ENCODE results near the gene CCDC102B. TPM values are rescaled to one million over a fixed set of nuclear protein-coding genes. Genes with fewer than 3 reads are reported as not detected.

Gene CCDC102B
- total RNA-seq, 1 experiment from 2014 or later: 2.1 TPM

GRCh38 chr18:68822926-68823325 is 25.0 kb downstream of the CCDC102B start:
- intact Hi-C loops (cut with micrococcal nuclease; ENCODE audit: unreplicated experiment): no loop called here
- Mint-ChIP-seq H3K9me3 (ENCODE audit: low read depth, unreplicated experiment) (no peaks in the 10 kb centered on the region), H3K27ac (ENCODE audit: unreplicated experiment) (no peak overlapping the region), H3K4me3 (ENCODE audit: low read depth, unreplicated experiment) (no peak overlapping the region), H3K36me3 (ENCODE audit: insufficient read depth, unreplicated experiment) (no peaks in the 10 kb centered on the region), H3K27me3 (ENCODE audit: unreplicated experiment) (no peaks in the 10 kb centered on the region), H3K4me1 (ENCODE audit: low read depth, unreplicated experiment) (no peaks in the 10 kb centered on the region)
- CTCF ChIA-PET: no interaction called here
- TF ChIP-seq, protein P1, sequence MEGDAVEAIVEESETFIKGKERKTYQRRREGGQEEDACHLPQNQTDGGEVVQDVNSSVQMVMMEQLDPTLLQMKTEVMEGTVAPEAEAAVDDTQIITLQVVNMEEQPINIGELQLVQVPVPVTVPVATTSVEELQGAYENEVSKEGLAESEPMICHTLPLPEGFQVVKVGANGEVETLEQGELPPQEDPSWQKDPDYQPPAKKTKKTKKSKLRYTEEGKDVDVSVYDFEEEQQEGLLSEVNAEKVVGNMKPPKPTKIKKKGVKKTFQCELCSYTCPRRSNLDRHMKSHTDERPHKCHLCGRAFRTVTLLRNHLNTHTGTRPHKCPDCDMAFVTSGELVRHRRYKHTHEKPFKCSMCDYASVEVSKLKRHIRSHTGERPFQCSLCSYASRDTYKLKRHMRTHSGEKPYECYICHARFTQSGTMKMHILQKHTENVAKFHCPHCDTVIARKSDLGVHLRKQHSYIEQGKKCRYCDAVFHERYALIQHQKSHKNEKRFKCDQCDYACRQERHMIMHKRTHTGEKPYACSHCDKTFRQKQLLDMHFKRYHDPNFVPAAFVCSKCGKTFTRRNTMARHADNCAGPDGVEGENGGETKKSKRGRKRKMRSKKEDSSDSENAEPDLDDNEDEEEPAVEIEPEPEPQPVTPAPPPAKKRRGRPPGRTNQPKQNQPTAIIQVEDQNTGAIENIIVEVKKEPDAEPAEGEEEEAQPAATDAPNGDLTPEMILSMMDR (IDR thresholded peaks at IDR 0.05; ENCODE audit: unreplicated experiment): no peak
- no TSS peak for BruUV-seq (replicated peaks)
- DNase-seq: no peak

GRCh38 chr18:68826121-68826520 is 28.2 kb downstream of the CCDC102B start:
- Mint-ChIP-seq H3K27ac (ENCODE audit: unreplicated experiment) (no peak overlapping the region), H3K27me3 (ENCODE audit: unreplicated experiment) (no peaks in the 10 kb centered on the region), H3K4me1 (ENCODE audit: low read depth, unreplicated experiment) (no peaks in the 10 kb centered on the region), H3K36me3 (ENCODE audit: insufficient read depth, unreplicated experiment) (no peaks in the 10 kb centered on the region), H3K4me3 (ENCODE audit: low read depth, unreplicated experiment) (no peak overlapping the region), H3K9me3 (ENCODE audit: low read depth, unreplicated experiment) (no peaks in the 10 kb centered on the region)
- intact Hi-C loops (cut with micrococcal nuclease; ENCODE audit: unreplicated experiment): no loop called here
- TF ChIP-seq, protein P1 (IDR thresholded peaks at IDR 0.05; ENCODE audit: unreplicated experiment): no peak
- BruUV-seq (replicated peaks): no TSS peak
- CTCF ChIA-PET: no interaction called here
- no peak for DNase-seq

DNA sequence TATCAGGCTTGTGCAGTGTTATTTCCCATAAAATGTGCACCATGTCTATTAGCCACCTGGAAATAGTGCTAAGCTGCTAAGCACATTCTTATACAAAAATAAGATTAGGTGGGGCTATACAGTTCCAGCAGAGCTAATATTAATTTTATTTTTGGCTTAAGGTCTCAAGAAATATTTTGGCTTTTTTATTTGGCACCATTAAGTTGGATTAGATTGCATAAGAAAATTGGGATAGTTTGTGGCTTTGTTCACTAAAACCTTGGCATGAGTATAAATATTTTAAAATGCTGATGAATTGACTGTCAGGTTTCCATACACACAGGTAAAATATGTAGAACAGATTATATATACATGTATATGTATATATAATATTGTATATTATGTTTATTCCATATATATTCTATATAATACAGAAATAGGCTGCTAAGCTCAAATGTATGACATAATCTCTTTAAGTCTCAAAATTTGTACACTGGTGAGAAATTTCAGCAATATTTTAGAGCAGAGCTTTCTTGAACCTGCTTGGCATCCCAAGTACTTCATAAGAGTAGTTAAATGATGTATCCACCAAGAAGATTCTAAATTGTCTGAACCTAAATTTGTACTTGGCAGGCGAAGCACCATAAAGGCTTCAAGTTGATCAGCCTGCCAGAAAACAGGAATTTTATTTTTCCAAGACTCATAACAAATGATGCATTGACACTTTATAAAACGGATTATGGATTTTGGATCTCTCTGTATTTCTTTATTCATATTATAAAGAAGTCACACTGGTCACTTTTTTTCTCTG is 32.6 kb downstream of the CCDC102B start:
- H3K9me3 Mint-ChIP-seq (ENCODE audit: low read depth, unreplicated experiment): no peaks in the 10 kb centered on the region
- intact Hi-C loops (cut with micrococcal nuclease; ENCODE audit: unreplicated experiment): no loop called here
- no peak for DNase-seq
- no TSS peak for BruUV-seq (replicated peaks)
- TF ChIP-seq, protein P1 (IDR thresholded peaks at IDR 0.05; ENCODE audit: unreplicated experiment): no peak
- CTCF ChIA-PET: interaction anchor here (0.6 kb wide), 1 partner anchor 488 kb away, joined by 4 read pairs; no protein-coding TSS in a partner anchor
- H3K27ac Mint-ChIP-seq (ENCODE audit: unreplicated experiment): no peak overlapping the region
- no peaks in the 10 kb centered on the region for H3K4me1 Mint-ChIP-seq (ENCODE audit: low read depth, unreplicated experiment)
- H3K36me3 Mint-ChIP-seq (ENCODE audit: insufficient read depth, unreplicated experiment): no peaks in the 10 kb centered on the region
- H3K4me3 Mint-ChIP-seq (ENCODE audit: low read depth, unreplicated experiment): no peak overlapping the region
- H3K27me3 Mint-ChIP-seq (ENCODE audit: unreplicated experiment): no peaks in the 10 kb centered on the region

DNA sequence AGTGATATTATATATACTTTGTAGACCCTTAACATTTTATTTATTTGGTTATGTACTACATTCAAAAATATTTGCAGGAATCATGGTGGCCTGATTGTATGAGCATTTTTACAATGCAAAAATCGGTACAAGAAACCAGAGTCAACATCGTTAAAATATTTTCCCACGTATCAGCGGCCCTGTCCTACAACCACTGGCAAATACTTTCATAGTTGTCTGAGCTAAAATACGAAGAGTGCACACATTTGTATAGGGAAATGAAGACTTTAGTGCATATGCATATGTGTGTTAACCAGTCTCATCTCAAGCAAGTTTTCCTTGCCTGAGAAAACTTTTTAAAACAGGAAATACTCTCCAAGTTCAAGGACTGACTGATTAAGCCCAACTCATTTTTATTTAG is 35.9 kb downstream of the CCDC102B start:
- Mint-ChIP-seq H3K27ac (ENCODE audit: unreplicated experiment) (no peak overlapping the region), H3K4me3 (ENCODE audit: low read depth, unreplicated experiment) (no peak overlapping the region), H3K36me3 (ENCODE audit: insufficient read depth, unreplicated experiment) (no peaks in the 10 kb centered on the region), H3K27me3 (ENCODE audit: unreplicated experiment) (no peaks in the 10 kb centered on the region), H3K4me1 (ENCODE audit: low read depth, unreplicated experiment) (no peaks in the 10 kb centered on the region), H3K9me3 (ENCODE audit: low read depth, unreplicated experiment) (no peaks in the 10 kb centered on the region)
- BruUV-seq (replicated peaks): no TSS peak
- no peak for DNase-seq
- CTCF ChIA-PET: interaction anchor here (0.7 kb wide), 1 partner anchor 230 kb away, joined by 5 read pairs; no protein-coding TSS in a partner anchor
- TF ChIP-seq, protein P1 (IDR thresholded peaks at IDR 0.05; ENCODE audit: unreplicated experiment): no peak
- intact Hi-C loops (cut with micrococcal nuclease; ENCODE audit: unreplicated experiment): no loop called here

Measured in Calu3 (cell line).